Measurements from ENCODE around the gene MRGPRX3. TPM values are rescaled to one million over a fixed set of nuclear protein-coding genes. Genes with fewer than 3 reads are reported as not detected.
A peak's percentile ranks its signal among the peaks of the same experiment; 100 is the strongest.

The MRGPRX3 gene
- total RNA-seq = not detected

- Mint-ChIP-seq H3K27ac (no peak within 1 kb of the TSS), H3K4me3 (no peak within 1 kb of the TSS), H3K36me3 (no peaks in the 10 kb centered on the region), H3K27me3 (peaks cover 53% of the 10 kb centered on the region), H3K9me3 (ENCODE audit: low read depth) (no peaks in the 10 kb centered on the region), H3K4me1 (no peaks in the 10 kb centered on the region)
- ATAC-seq = no peak
- no peak for DNase-seq
- CTCF ChIA-PET = no interaction called here
Observed at GRCh38 chr11:18132341-18132740, at the start of gene MRGPRX3. Gene MRGPRX3, plus strand, starts transcription at chr11:18132571. Its CDS starts 4,632 bp downstream, at chr11:18137203.

- peaks cover 41% of the 10 kb centered on the region for H3K36me3 Mint-ChIP-seq
- no peaks in the 10 kb centered on the region for H3K4me1 Mint-ChIP-seq
- no peak for ATAC-seq
- no peaks in the 10 kb centered on the region for H3K27me3 Mint-ChIP-seq
- CTCF ChIA-PET = interaction anchor here (1.7 to 2.5 kb wide), 2 partner anchors 16 to 18 kb away, joined by 5 to 8 read pairs; partner anchors contain the start of gene SAAL1
- H3K9me3 Mint-ChIP-seq (ENCODE audit: low read depth) = no peaks in the 10 kb centered on the region
- no peak overlapping the region for H3K4me3 Mint-ChIP-seq
- H3K27ac Mint-ChIP-seq = no peak overlapping the region
- no peak for DNase-seq
Observed at GRCh38 chr11:18088366-18088765, 44.0 kb upstream of the MRGPRX3 start.

GRCh38 chr11:18088966-18089365 is 43.4 kb upstream of the MRGPRX3 start:
- H3K27ac Mint-ChIP-seq = no peak overlapping the region
- H3K9me3 Mint-ChIP-seq (ENCODE audit: low read depth) = no peaks in the 10 kb centered on the region
- H3K36me3 Mint-ChIP-seq = peaks cover 43% of the 10 kb centered on the region
- ATAC-seq = no peak
- no peak for DNase-seq
- H3K4me3 Mint-ChIP-seq = no peak overlapping the region
- H3K4me1 Mint-ChIP-seq = no peaks in the 10 kb centered on the region
- CTCF ChIA-PET = interaction anchor here (1.2 to 2.5 kb wide), 3 partner anchors 15 to 358 kb away, joined by 4 to 8 read pairs (median 5); partner anchors contain the start of gene SAAL1
- H3K27me3 Mint-ChIP-seq = no peaks in the 10 kb centered on the region

GRCh38 chr11:18091731-18092130 is 40.6 kb upstream of the MRGPRX3 start:
- H3K36me3 Mint-ChIP-seq = peaks cover 48% of the 10 kb centered on the region
- no peak for ATAC-seq
- CTCF ChIA-PET = interaction anchor here (1.3 kb wide), 1 partner anchor 23 kb away, joined by 3 read pairs; no protein-coding TSS in a partner anchor
- no peaks in the 10 kb centered on the region for H3K4me1 Mint-ChIP-seq
- DNase-seq = no peak
- no peaks in the 10 kb centered on the region for H3K27me3 Mint-ChIP-seq
- no peak overlapping the region for H3K4me3 Mint-ChIP-seq
- H3K9me3 Mint-ChIP-seq (ENCODE audit: low read depth) = no peaks in the 10 kb centered on the region
- no peak overlapping the region for H3K27ac Mint-ChIP-seq

DNA sequence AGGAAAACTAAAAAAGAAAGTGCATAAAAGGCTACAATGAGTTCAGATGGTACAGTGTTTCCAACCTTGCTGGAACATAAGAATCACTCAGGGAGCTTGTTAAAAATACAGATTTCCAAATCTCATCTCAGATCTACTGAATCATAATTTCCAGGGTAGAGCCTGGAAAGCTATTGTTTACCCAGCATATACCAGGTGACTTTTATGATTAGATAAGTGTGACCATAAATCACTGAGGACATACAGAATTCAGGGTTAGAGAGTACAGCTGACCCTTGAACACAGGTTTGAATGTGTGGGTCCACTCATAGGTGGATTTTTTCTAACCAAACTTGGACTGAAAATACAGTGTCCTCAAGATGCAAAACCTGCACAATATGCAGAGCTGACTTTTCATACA is 38.4 kb upstream of the MRGPRX3 start:
- Mint-ChIP-seq H3K27me3 (no peaks in the 10 kb centered on the region), H3K4me3 (no peak overlapping the region), H3K36me3 (peaks cover 36% of the 10 kb centered on the region), H3K27ac (no peak overlapping the region), H3K4me1 (no peaks in the 10 kb centered on the region), H3K9me3 (ENCODE audit: low read depth) (no peaks in the 10 kb centered on the region)
- no peak for DNase-seq
- no peak for ATAC-seq
- CTCF ChIA-PET = interaction anchor here (1.0 to 2.1 kb wide), 4 partner anchors 9 to 115 kb away, joined by 3 to 14 read pairs (median 6); partner anchors contain the start of gene SAAL1

GRCh38 chr11:18100926-18101656 is 31.3 kb upstream of the MRGPRX3 start:
- Mint-ChIP-seq H3K27ac (no peak overlapping the region), H3K9me3 (ENCODE audit: low read depth) (no peaks in the 10 kb centered on the region), H3K4me3 (no peak overlapping the region), H3K4me1 (peaks cover 20% of the 10 kb centered on the region), H3K36me3 (peaks cover 30% of the 10 kb centered on the region), H3K27me3 (no peaks in the 10 kb centered on the region)
- DNase-seq = no peak
- CTCF ChIA-PET = no interaction called here
- ATAC-seq = no peak

GRCh38 chr11:18105086-18105801 is 27.1 kb upstream of the MRGPRX3 start:
- no peak for DNase-seq
- H3K27me3 Mint-ChIP-seq = peaks cover 4% of the 10 kb centered on the region
- H3K4me1 Mint-ChIP-seq = peaks cover 26% of the 10 kb centered on the region
- CTCF ChIA-PET = interaction anchor here (0.7 to 2.6 kb wide), 27 partner anchors 7 to 568 kb away, joined by 3 to 33 read pairs (median 4); partner anchors contain the start of genes LDHA, SERGEF and SPTY2D1
- H3K4me3 Mint-ChIP-seq = peak overlapping the region; percentile 92
- peaks cover 22% of the 10 kb centered on the region for H3K36me3 Mint-ChIP-seq
- no peaks in the 10 kb centered on the region for H3K9me3 Mint-ChIP-seq (ENCODE audit: low read depth)
- no peak for ATAC-seq
- peak overlapping the region; percentile 89 for H3K27ac Mint-ChIP-seq

GRCh38 chr11:18105802-18106574 is 26.4 kb upstream of the MRGPRX3 start, which contains the start of gene SAAL1:
Gene SAAL1, minus strand, starts transcription at chr11:18106082. Its CDS starts 41 bp downstream, at chr11:18106041.
- ATAC-seq (peak; percentile 98), DNase-seq (peak; percentile 92)
- peak within 1 kb of the TSS; percentile 92 for H3K4me3 Mint-ChIP-seq
- no peaks in the 10 kb centered on the region for H3K9me3 Mint-ChIP-seq (ENCODE audit: low read depth)
- H3K36me3 Mint-ChIP-seq = peaks cover 22% of the 10 kb centered on the region
- peak within 1 kb of the TSS; percentile 89 for H3K27ac Mint-ChIP-seq
- peaks cover 26% of the 10 kb centered on the region for H3K4me1 Mint-ChIP-seq
- CTCF ChIA-PET = interaction anchor here (0.5 to 2.6 kb wide), 37 partner anchors 8 to 658 kb away, joined by 3 to 33 read pairs (median 3); partner anchors contain the start of genes LDHA, SERGEF and SPTY2D1
- H3K27me3 Mint-ChIP-seq = peaks cover 10% of the 10 kb centered on the region

- Mint-ChIP-seq H3K4me1 (peaks cover 20% of the 10 kb centered on the region), H3K27ac (no peak overlapping the region), H3K27me3 (peaks cover 12% of the 10 kb centered on the region), H3K9me3 (ENCODE audit: low read depth) (no peaks in the 10 kb centered on the region), H3K36me3 (peaks cover 16% of the 10 kb centered on the region), H3K4me3 (peak overlapping the region; percentile 4)
- DNase-seq (no peak), ATAC-seq (no peak)
- CTCF ChIA-PET = interaction anchor here (0.5 to 2.6 kb wide), 30 partner anchors 9 to 658 kb away, joined by 3 to 33 read pairs (median 3); partner anchors contain the start of genes LDHA, SERGEF and SPTY2D1
Observed at GRCh38 chr11:18106688-18107087, 25.7 kb upstream of the MRGPRX3 start.

DNA sequence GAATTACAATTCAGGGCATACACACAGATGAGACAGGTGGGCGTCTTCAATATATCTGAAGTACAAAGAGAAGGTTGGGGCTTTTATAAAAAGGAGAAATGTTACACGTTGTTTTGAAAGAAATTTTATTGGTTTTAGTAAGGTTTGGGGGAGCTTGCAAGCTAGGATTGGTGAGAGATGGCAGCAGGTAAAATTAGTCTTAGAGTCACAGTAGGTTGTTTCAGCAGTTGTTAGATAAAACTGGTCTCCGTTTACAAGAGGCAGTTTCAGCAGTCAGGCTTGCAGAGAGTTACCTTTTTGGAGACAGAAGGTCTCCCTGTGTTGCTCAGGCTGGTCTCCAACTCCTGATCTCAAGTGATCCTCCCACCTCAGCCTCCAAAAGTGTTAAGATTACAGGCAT is 24.1 kb upstream of the MRGPRX3 start:
- ATAC-seq (no peak), DNase-seq (no peak)
- peaks cover 2% of the 10 kb centered on the region for H3K36me3 Mint-ChIP-seq
- no peak overlapping the region for H3K4me3 Mint-ChIP-seq
- peaks cover 16% of the 10 kb centered on the region for H3K4me1 Mint-ChIP-seq
- H3K27ac Mint-ChIP-seq = no peak overlapping the region
- no peaks in the 10 kb centered on the region for H3K9me3 Mint-ChIP-seq (ENCODE audit: low read depth)
- H3K27me3 Mint-ChIP-seq = peaks cover 18% of the 10 kb centered on the region
- CTCF ChIA-PET = no interaction called here

DNA sequence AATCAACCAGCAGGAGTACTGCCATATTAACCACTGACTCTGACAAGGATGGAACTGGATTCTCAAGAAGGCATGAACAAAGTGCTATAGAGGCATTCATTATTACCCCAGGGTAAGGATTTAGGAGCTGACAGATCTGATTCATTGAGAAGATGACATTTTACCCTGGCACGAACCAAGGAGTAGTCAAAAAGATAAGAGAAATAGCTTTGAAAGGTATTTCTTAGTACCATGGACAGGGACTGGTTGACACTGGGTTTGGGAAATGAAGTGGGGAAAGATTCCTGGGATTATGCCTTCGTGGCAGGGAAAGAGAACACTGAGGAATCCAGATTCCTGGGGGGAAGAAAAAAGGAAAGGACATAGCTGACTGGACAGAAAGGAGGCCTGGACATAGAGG is 21.4 kb upstream of the MRGPRX3 start:
- Mint-ChIP-seq H3K36me3 (no peaks in the 10 kb centered on the region), H3K4me1 (peaks cover 10% of the 10 kb centered on the region), H3K4me3 (no peak overlapping the region), H3K27ac (no peak overlapping the region), H3K27me3 (peaks cover 30% of the 10 kb centered on the region), H3K9me3 (ENCODE audit: low read depth) (no peaks in the 10 kb centered on the region)
- no peak for ATAC-seq
- DNase-seq = no peak
- CTCF ChIA-PET = interaction anchor here (0.9 kb wide), 2 partner anchors 17 to 93 kb away, joined by 3 read pairs; no protein-coding TSS in a partner anchor

GRCh38 chr11:18115360-18116127 is 16.8 kb upstream of the MRGPRX3 start:
- H3K4me3 Mint-ChIP-seq = no peak overlapping the region

More at GRCh38 chr11:18115360-18116127, 16.8 kb upstream of the MRGPRX3 start:
- Mint-ChIP-seq H3K27ac (no peak overlapping the region), H3K27me3 (peaks cover 27% of the 10 kb centered on the region), H3K4me1 (peaks cover 4% of the 10 kb centered on the region), H3K9me3 (ENCODE audit: low read depth) (no peaks in the 10 kb centered on the region), H3K36me3 (no peaks in the 10 kb centered on the region)
- ATAC-seq = peak; percentile 95
- CTCF ChIA-PET = interaction anchor here (0.5 to 2.4 kb wide), 46 partner anchors 9 to 701 kb away, joined by 3 to 33 read pairs (median 4); partner anchors contain the start of genes GTF2H1, HPS5, SAAL1 and SERGEF
- DNase-seq = peak; percentile 77

Measured in activated CD8-positive, alpha-beta memory T cell treated with anti-CD3 and anti-CD28 coated beads, Interleukin-2, amount 10 ng/mL, durations not matched to agents 7 days and 5 days (primary cell).